DLD1 (cell line): Measurements from ENCODE around the gene RNU7-1.
"Not testable (repeated sequence)": the region's sequence is repeated elsewhere in the genome, so short reads cannot be mapped to it uniquely, and the experiment has no call there.

Experiments used
- in situ Hi-C: cut with HindIII; loops from 2 replicates; pipeline ENCODE4 v1.10.0; 2017; ENCODE audit warnings: low sequenced_read_pairs

Gene RNU7-1

DNA sequence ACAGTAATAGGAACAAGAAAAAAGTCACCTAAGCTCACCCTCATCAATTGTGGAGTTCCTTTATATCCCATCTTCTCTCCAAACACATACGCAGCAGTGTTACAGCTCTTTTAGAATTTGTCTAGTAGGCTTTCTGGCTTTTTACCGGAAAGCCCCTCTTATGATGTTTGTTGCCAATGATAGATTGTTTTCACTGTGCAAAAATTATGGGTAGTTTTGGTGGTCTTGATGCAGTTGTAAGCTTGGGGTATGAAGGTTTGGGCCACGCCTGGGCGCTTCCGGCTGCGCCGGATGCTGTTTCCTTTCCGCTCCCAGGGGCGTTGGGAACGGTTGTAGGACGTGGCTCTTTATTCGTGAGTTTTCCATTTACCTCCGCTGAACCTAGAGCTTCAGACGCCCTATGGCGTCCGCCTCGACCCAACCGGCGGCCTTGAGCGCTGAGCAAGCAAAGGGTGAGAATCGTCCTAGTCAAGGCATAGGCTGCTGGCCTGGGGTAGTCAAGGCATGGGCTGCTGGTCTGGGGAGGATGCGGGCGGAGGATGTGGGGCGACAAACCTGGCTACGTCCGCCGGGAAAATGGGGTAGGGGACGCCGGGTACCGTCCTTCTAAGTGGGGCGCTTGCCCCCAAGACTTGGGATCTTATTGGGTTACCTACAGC, at the start of gene RNU7-1, which contains the start of gene C12orf57:
TSS of gene RNU7-1 (plus strand) at position 95 of the 659 bp plus-strand sequence.
TSS of gene C12orf57 (plus strand) at position 301 of the 659 bp plus-strand sequence. CDS start at position 401, 100 bp downstream.
- in situ Hi-C loops = no loop called here

DNA sequence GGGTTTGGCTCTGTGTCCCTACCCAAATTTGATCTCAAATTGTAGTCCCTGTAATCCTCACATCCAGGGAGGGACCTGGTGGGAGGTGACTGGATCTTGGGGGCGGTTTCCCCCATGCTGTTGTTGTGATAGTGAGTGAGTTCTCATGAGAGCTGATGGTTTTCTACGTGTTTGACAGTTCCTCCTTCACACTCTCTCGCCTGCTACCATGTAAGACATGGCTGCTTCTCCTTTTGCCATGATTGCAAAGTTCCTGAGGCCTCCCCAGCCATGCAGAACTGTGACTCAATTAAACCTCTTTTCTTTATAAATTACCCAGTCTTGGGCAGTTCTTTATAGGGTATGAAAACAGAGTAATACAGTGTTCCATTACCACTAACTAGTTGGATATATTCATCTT, 49.3 kb upstream of the RNU7-1 start:
- in situ Hi-C loops = no loop called here

- in situ Hi-C loops = no loop called here
Measured at GRCh38 chr12:6896846-6897435, 46.7 kb upstream of the RNU7-1 start.

DNA sequence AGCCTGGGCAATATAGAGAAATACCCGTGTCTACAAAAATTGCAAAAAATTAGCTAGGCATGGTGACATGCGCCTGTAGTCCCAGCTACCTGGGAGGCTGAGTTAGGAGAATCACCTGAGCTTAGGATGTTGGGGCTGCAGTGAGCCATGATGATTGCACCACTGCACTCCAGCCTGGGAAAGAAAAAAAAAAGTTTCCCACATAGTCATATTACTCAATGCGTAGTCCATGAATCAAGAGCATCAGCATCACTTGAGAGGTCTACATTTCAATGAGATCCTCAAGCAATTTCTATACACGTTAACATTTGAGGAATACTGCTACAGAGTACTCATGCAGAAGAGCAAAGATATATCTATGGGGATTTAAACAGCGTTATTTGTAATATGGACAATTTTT, 44.2 kb upstream of the RNU7-1 start:
- in situ Hi-C loops = no loop called here

DNA sequence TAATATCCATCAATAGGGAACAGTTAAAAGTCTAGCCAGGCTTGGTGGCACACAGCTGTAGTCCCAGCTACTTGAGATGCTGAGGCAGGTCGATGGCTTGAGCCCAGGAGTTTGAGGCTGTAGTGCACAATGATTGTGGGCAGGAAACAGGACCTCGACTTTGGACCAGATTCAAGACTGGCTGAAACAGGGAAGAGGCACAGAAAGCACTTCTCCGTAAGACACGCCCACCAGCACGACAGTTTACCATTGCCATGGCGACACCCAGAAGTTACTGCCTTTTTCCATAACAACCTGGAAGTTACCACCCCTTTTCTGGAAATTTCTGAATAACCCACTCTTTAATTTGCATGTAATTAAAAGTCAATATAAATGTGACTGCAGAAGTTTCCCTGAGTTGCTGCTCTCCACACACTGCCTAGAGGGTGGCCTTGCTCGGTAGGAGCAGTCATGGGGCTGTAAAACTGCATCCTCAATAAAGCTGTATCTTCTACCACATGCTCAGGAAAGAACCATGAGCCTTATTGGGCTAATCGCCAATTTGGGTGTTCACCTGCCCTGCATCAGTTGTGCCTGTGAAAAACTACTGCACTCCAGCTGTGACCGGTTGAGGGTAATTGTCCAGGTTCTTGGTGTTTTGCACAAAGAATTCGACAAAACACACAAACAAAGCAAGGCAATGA, 43.6 kb upstream of the RNU7-1 start:
- in situ Hi-C loops = no loop called here

DNA sequence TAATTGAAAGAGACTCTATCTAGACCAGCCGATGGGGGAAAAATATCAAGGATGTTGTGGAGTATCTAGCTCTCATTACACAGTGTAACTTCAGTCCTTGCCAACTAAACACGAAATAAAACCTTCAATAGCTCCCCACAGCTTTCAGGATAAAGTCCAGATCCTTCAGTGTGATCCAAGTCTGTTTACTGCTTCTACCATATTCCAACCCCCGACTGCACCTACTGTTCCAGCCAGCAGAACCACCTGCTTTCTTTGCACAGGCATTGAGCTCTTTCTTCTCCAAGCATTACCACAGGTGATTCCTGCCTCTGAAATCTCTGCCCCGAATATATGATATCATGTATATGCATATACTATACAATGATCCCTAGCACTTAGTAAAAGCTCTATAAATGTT, 41.2 kb upstream of the RNU7-1 start:
- in situ Hi-C loops = no loop called here

DNA sequence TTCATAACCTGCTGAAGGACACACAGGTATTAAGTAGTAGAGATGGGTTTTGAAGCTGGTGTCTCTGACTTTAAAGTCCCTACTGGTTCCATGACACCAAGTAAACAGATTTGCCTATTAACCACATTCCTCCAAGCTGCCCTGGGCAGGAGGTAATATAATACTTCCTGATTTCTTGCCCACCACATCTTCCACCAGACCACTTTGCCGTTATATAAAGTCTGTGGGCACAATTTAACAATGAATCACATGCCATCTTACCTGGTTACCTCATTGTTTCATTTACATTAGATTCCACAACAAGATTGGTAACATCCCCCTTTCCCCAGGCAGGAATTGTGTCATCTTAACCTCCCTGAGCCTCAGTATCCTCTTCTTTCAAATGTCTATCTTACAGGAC, 39.9 kb upstream of the RNU7-1 start:
- in situ Hi-C loops = no loop called here

GRCh38 chr12:6904280-6905276, 39.0 kb upstream of the RNU7-1 start, which contains the start of gene LRRC23:
Gene LRRC23, plus strand, starts transcription at chr12:6904822. Its CDS starts 812 bp downstream, at chr12:6905634.
- in situ Hi-C loops = no loop called here

- in situ Hi-C loops = no loop called here
Measured at GRCh38 chr12:6905414-6906040, 38.1 kb upstream of the RNU7-1 start.

- in situ Hi-C loops = not testable (repeated sequence)
Measured at GRCh38 chr12:6908141-6908540, 35.5 kb upstream of the RNU7-1 start.

GRCh38 chr12:6909421-6910145, 34.0 kb upstream of the RNU7-1 start:
- in situ Hi-C loops = no loop called here

DNA sequence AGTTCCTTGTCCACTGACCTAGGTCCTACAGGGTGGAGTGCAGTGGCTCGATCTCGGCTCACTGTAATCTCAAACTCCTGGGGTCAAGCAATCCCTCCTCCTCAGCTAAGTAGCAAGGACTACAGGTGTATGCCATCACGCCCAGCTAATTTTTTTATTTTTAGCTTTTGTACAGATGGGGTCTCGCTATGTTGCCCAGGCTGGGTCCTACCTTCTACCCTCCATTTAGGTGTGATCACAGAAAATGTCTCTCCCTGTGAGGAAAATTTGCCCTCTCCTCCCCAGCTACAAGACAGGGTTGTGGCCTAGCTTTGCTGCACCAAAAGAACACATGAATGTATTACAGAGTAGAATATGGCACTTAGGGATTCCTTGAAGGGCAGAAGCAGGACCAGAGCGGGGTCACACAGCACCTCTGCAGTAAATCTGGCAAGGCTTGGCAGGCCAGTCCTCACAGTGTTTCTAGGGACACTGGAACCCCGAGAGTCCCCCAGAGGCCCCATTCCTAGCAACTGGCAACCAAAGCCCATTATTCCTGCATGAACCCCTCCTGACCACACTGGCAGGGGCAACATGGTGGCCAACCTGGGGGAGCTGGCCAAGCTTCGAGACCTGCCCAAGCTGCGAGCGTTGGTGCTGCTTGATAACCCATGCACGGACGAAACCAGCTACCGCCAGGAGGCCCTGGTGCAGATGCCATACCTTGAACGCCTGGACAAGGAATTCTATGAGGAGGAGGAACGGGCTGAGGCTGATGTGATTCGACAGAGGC, 31.3 kb upstream of the RNU7-1 start:
- in situ Hi-C loops = no loop called here

- in situ Hi-C loops = no loop called here
Measured at GRCh38 chr12:6914246-6914946, 29.2 kb upstream of the RNU7-1 start, which contains the start of gene ENO2. Gene ENO2, plus strand, starts transcription at chr12:6914580. Its CDS starts 1,253 bp downstream, at chr12:6915833.

DNA sequence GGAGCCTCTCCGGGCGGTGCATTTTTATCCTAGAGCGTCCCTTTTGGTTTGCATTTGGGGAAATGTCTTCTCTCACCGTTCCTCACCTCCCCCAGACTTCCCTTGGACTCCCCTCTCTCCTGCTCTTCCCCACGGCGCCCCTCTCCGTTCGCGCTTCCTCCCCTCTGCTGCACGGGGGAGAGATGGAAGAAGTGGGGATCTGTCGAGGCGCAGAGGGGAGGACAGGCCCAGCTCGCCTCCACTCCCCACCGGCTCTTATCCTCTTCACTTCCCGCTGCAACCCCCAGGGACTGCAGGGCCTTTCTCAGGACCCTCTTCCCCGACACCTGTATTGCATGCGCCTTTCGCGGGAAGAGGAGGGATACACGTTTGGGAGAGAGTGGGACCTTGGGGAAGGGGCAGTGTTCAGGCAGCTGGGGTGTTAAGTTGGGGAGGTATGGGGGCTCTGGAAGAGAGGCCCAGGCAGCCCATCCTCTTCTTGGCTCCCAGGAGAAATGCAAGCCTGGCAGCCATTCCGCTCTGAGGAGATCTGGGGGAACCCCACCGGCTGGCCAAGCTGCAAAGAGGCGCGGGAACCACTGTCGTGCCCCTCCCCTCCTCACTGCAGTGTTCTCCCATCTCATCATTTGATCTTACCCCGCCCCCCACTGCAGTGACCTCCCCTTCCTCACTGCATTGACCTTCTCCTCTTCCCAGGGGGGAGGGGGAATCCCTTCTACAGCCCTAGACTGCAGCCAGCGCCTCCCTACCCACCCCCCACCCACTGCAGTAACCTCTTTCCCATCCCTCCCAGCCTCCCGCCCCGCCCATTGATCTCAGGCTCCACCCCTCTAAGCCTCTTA, 28.4 kb upstream of the RNU7-1 start:
- in situ Hi-C loops = no loop called here

DNA sequence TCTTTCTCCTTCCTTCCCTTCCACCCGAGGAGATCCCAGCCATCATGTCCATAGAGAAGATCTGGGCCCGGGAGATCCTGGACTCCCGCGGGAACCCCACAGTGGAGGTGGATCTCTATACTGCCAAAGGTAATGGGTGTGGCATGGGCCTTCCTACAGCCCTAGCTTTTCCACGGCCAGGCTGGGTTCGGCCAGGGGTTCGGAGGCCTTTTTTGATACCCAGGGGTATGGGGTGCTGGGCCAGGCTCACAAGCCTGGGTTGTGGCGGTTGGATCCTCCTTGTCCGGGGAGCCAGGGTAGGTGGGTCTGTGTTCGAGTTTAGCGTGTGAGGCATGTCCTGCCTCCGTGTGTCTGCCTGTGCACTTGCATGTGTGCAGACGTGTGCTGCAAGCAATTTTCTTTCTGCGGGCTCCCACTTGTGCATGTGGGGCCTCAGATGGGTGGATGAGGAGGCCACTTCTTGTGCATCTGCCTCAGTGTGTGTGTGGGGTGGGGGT, 27.8 kb upstream of the RNU7-1 start:
- in situ Hi-C loops = no loop called here

DNA sequence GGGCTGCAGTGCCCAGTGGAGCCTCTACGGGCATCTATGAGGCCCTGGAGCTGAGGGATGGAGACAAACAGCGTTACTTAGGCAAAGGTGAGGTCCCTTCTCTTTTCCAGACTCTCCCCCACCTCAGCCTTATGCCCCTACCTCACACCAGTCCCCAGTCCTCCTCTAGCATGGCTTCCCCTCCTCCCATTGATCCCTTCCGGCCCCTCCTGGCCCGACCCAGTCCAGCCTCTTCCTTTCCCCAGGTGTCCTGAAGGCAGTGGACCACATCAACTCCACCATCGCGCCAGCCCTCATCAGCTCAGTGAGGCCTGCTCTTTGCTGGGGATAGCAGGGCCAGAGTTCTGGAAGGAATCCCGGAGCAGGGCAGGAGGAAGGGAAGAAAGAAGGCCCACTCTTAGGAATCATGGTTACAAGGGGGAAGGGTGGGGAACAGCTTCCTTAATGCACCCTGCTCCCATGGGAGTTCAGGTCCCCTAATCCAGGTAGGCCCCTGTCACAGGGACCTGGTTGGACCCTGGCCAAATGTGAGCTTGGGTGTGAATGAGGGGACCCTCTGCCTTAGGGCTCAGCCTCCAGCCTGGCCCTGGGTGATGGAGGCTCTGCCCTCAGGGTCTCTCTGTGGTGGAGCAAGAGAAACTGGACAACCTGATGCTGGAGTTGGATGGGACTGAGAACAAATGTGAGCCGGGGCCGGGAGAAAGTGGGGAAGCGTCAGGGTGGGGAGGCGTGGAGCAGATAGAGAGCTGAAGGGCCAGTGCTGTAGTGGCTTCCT, 27.0 kb upstream of the RNU7-1 start:
- in situ Hi-C loops = no loop called here
